GM12872 (cell line): ENCODE measurements around the gene OR2A12.

Experiments
- TF ChIP-seq, protein P1 (sequence below): IDR thresholded peaks from 3 replicates; pipeline ENCODE4 v1.5.1; 2011; ENCODE audit warnings: low read depth, mild to moderate bottlenecking, low read length, moderate library complexity; ENCODE audit not compliant: insufficient read depth

The OR2A12 gene

DNA sequence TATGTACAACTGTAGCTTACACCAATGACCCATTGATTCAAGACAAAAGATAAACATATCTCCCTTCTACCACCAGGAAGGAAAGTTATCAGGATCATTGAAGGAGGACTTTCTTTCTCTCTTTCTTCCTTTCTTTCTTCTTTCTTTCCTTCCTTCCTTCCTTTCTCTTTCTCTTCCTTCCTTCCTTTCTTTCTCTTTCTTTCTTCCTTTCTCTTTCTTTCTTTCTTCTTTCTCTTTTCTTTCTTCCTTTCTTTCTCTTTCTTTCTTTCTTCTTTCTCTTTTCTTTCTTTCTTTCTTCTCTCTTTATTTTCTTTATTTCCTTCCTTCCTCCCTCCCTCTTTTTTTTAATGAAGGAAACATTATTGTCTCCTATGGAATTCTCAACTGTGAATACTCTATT lies 12.7 kb downstream of the OR2A12 start:
- TF ChIP-seq, protein P1, sequence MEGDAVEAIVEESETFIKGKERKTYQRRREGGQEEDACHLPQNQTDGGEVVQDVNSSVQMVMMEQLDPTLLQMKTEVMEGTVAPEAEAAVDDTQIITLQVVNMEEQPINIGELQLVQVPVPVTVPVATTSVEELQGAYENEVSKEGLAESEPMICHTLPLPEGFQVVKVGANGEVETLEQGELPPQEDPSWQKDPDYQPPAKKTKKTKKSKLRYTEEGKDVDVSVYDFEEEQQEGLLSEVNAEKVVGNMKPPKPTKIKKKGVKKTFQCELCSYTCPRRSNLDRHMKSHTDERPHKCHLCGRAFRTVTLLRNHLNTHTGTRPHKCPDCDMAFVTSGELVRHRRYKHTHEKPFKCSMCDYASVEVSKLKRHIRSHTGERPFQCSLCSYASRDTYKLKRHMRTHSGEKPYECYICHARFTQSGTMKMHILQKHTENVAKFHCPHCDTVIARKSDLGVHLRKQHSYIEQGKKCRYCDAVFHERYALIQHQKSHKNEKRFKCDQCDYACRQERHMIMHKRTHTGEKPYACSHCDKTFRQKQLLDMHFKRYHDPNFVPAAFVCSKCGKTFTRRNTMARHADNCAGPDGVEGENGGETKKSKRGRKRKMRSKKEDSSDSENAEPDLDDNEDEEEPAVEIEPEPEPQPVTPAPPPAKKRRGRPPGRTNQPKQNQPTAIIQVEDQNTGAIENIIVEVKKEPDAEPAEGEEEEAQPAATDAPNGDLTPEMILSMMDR = no peak

- TF ChIP-seq, protein P1 = no peak
These were observed 14.5 kb downstream of the OR2A12 start for GRCh38 chr7:144100607-144101006.

- TF ChIP-seq, protein P1 = no peak
These were observed 16.0 kb downstream of the OR2A12 start for GRCh38 chr7:144102041-144102440.

DNA sequence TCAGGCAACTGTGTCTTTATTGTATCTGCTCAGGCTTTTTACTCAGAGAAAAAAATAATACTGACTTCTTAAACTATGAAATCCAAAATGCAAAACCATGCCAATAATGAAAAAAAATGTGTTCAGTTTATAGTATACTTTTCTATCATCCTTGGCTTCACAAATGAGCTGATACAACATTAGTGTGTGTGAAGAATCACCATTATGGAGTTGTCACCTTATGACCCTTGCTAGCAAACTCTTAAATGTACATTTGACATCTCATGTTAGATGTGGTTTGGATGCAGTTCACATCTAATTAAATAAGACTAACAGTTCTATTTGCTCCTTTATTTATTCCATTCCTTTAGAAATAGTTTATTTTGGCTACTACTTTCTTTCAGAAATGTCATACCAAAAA lies 19.1 kb downstream of the OR2A12 start:
- TF ChIP-seq, protein P1 = no peak

GRCh38 chr7:144109283-144109682 lies 23.2 kb downstream of the OR2A12 start, which contains the start of gene OR2A2:
OR2A2 (plus strand) TSS chr7:144109583; CDS start chr7:144109583, 0 bp downstream.
- TF ChIP-seq, protein P1 = no peak

DNA sequence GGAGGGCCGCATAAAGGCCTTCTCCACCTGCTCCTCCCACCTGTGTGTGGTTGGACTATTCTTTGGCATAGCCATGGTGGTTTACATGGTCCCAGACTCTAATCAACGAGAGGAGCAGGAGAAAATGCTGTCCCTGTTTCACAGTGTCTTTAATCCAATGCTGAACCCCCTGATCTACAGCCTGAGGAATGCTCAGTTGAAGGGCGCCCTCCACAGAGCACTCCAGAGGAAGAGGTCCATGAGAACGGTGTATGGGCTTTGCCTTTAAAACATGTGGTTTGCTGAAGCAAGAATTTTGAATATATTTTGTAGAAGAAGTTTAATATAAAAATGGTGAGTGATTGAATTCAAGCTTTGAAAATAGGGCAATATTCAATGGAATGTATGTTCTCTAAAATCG lies 24.2 kb downstream of the OR2A12 start:
- TF ChIP-seq, protein P1 = no peak

GRCh38 chr7:144113651-144114050 lies 27.6 kb downstream of the OR2A12 start:
- TF ChIP-seq, protein P1 = no peak
